Stimulated activated CD4-positive, alpha-beta T cell treated with anti-CD3 and anti-CD28 coated beads, Interleukin-2, amount 100 ng/mL, for 48 hours (primary cell): Measurements from ENCODE around the gene UBA1.
"Not testable (repeated sequence)": the region's sequence is repeated elsewhere in the genome, so short reads cannot be mapped to it uniquely, and the experiment has no call there.

Experiments
- DNase-seq, 2 donors: peaks; one replicate each; pipeline ENCODE4 v3.0.0-alpha.2; 2020

Gene UBA1

DNA sequence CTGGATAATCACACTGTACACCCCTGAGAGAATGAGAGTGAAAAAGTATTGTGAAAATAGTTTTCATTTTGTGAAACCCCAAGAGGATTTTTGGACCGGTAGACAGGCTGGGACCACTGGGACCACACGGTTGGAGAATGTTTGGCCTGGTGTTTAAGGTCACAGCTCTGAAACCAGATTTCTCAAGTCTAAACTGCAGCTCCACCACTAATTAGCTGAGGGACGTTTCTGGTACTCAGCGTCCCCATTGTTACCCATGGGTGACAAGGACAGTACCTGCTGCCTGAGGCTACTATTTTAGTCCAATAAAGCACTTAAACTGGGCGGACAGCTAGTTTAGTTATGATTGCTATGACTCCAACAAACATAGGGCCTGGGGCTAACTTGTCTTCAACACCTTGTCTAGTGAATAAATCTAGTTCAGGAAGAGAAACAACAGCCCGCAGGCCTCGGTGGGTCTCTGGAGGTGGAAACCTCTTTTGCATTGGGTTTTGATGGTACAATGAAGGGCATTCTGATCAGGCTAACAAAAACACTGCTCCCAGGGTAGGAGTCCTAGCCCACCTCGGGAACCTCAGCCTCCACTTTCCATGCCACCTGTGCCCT lies 38.7 kb downstream of the UBA1 start:
- no peak for DNase-seq

DNA sequence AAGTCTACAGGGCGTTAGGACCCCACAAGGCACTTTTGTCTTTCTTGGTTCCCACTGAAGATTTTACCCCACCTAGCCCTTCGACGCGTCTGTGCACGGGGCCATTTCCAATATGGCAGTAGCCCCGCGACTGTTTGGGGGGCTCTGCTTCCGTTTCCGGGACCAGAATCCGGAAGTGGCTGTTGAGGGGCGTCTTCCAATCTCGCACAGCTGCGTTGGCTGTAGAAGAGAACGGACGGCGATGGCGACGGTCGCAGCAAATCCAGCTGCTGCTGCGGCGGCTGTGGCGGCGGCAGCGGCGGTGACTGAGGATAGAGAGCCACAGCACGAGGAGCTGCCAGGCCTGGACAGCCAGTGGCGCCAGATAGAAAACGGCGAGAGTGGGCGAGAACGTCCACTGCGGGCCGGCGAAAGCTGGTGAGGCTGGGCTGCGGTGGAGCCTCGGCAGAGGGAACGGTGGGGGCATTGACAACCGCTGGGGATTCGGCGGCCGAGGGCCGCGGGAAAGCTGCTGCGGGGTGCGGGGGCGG lies 39.2 kb downstream of the UBA1 start, which contains the start of gene USP11:
Gene USP11, plus strand, starts transcription at position 207 of the 530 bp plus-strand sequence. Its CDS starts 35 bp downstream, at position 242.
- DNase-seq = no peak

DNA sequence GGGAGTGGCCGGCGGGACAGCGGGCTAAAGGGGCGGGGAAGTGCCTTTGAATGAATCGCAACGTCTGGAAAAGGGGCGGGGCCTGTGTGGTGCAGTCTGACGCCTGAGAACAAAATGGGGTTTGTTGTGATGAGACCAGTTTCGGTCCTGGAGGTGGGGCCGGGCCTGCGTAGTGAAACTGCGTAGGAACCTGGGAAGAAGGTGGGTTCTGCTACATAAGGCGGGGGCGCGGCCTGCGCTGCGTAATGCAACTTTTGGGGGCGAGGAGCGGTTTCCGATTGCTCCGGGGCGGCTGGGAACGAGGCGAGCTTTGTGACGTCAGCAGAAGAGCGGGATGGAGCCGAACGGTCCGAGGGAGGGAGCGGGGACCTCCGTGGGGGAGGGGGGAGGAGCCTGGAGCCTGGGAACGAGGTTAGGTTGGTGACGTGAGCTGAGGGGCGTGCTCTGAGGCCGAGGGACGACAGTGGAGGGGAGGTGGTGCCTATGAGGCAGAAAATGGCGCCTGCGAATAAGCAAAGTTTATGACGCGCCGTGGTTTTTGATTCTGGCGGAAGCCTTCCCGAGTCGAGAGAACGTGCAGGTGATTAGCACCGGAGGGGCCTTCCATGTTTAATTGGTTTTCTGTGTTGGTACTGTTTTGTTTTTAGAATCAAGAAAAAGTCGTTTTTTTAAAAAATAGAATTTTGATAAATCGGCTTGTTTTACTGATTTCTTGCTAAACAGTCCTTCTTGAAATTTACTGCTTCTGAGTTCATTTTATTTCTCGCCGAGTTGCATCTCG lies 39.9 kb downstream of the UBA1 start:
- DNase-seq = peak; percentile 75 to 85

DNA sequence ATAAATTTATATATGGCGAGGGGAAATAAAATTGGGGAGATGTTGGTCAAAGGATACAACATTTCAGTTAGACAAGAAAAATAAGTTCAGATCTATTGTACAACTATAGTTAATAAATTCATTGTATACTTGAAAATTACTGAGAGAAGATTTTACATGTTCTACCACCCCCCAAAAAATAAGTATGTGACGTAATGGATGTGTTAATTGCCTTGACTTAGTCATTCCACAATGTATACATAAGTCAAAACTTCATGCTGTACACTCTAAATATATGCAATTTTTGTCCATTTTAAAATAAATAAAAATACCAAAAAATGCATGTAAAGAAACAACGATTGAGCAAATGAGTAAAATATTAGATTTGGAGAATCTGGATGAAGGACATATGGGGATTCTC lies 41.0 kb downstream of the UBA1 start:
- DNase-seq = no peak

DNA sequence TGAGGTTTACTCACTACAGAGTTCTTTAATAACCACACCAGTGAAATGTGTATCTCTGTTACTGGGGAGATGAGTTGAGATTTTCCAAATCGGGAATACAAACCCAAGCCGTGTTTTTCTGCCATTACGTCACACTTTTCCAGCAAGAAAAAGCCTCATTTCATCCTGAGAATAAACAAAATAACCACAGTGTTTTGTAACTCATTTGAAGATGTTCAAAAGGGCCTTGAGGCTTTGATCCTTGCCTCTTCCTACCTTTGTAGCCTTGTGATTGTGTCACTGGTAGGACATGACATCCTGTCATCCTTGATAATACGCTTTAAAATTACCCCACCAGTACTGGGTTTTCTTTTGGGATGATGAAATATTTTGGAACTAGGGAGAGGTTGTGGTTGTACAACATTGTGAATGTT lies 42.1 kb downstream of the UBA1 start:
- DNase-seq = no peak

DNA sequence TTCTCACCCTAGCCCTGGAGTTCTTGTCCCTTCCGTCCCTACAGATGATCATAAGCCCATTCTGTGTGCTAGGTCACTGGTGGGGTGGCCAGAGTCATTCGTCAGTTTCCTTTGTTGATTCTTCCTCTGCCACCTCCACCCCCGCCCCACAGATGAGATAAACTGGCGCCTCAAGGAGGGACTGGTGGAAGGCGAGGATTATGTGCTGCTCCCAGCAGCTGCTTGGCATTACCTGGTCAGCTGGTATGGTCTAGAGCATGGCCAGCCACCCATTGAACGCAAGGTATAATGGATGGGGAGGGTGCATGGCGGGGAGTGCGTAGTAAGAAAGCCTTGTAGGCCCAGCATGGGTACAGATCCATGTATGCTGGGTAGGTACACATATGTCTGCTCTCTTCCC lies 45.6 kb downstream of the UBA1 start:
- DNase-seq = no peak

DNA sequence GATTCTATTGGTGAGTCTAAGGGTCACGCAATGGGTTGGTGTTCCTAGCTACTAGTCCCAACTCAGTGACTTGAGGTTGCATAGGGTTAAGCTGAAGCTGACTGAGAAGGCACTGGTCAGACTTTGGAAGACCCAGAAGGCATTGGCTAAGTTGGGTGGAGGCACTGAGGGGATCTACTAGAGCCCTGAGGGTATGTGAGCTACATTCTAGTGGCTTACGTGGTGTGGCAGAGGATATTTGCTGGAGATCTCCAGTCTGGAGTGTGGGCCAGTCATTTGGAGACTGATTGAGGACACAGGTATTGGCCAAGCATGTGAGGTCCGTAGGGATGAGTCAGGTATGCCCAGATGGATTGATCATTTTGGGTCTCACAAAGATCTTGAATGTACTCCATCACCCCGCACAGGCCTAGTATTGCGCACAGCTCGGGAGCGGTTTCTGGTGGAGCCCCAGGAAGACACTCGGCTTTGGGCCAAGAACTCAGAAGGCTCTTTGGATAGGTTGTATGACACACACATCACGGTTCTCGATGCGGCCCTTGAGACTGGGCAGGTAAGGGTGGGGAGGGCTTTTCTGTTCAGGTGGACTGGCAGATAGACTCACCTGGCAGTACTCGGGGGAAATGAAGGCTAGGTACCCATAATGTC lies 46.4 kb downstream of the UBA1 start:
- no peak for DNase-seq

DNA sequence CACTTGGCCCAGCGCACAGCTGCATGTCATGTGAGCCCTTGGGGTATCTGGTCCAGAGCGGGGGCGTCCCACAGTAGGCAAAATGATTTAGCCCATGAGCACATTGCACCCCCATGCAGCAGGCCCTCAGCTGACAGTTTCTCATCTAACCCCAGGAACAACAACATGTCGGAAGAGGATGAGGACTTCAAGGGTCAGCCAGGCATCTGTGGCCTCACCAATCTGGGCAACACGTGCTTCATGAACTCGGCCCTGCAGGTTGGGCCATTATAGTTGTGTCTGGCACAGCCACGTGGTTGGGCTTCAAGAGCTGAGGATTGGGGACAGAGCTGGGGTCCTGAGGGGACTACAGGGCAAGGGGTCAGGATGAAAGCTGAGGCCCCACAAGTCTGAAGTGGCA lies 47.0 kb downstream of the UBA1 start:
- DNase-seq = no peak

DNA sequence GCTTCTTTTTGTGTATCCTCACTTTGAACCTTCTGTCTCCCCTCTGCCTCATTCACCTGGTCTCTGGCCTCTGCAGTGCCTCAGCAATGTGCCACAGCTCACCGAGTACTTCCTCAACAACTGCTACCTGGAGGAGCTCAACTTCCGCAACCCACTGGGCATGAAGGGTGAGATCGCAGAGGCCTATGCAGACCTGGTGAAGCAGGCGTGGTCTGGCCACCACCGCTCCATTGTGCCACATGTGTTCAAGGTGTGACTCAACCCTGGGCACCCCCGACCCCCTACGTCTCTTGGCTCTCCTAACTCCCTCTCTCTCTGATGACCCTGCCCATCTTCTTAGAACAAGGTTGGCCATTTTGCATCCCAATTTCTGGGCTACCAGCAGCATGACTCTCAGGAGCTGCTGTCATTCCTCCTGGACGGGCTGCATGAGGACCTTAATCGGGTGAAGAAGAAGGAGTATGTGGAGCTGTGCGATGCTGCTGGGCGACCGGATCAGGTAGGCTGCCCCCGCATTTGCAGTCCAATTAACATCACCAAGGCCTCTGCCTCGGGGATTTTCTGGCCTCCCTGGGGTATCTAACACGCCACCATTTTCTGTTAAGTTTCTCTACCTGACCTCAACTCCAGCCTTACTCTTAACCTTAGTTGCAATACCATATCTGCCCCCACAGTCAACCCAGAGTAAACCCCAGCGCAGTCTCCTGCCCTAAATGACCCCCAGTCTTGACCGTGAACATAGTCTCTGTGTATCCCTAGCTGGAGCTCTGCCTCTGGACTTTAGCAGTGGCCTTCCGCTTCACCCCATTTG lies 47.8 kb downstream of the UBA1 start:
- no peak for DNase-seq

DNA sequence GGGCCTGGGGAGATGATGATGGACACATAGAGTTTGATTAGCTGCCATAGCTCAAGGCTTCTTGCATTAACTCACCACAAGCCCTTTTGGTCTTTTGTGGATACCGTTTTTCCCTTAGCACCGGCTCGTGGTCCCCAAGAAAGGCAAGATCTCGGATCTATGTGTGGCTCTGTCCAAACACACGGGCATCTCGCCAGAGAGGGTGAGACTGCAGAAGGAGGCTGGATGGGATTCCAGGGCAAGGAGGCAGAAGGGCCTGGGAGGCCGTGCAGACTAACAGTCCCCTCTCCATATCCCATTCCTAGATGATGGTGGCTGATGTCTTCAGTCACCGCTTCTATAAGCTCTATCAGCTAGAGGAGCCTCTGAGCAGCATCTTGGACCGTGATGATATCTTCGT lies 48.7 kb downstream of the UBA1 start:
- DNase-seq = no peak

DNA sequence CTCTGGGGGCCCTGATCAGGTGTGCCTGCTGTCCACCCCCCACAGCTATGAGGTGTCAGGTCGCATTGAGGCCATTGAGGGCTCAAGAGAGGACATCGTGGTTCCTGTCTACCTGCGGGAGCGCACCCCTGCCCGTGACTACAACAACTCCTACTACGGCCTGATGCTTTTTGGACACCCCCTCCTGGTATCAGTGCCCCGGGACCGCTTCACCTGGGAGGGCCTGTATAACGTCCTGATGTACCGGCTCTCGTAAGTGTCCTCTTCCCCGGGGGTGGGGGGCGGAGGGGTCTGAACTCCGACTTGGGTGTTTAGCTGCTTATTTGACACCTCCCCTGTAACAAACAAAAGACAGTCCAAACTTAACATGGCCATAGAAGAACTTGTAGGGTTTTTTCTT lies 49.7 kb downstream of the UBA1 start:
- DNase-seq = no peak

DNA sequence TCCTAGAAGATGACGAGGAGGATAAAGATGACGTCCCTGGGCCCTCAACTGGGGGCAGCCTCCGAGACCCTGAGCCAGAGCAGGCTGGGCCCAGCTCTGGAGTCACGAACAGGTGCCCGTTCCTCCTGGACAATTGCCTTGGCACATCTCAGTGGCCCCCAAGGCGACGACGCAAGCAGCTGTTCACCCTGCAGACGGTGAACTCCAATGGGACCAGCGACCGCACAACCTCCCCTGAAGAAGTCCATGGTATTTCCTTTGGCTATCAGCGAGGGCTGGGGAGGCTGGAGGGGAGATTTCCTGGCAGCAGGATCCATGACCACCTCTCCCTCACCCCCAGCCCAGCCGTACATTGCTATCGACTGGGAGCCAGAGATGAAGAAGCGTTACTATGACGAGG lies 51.0 kb downstream of the UBA1 start:
- no peak for DNase-seq

DNA sequence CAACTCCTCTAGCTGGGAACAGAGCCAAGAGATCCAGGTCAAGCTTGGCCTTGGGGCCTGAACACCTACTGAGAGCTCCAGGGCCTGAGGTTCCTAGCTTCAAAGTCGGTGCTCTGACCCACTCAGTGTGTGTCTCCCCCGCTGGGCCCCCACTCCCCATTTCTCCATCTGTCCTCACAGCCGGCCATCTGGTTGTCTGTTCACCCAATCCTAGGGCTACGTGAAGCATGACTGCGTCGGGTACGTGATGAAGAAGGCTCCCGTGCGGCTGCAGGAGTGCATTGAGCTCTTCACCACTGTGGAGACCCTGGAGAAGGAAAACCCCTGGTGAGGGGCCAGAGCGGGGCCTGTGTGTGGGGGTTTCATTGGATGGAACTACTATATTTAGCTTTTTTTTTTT lies 51.5 kb downstream of the UBA1 start:
- DNase-seq = no peak

DNA sequence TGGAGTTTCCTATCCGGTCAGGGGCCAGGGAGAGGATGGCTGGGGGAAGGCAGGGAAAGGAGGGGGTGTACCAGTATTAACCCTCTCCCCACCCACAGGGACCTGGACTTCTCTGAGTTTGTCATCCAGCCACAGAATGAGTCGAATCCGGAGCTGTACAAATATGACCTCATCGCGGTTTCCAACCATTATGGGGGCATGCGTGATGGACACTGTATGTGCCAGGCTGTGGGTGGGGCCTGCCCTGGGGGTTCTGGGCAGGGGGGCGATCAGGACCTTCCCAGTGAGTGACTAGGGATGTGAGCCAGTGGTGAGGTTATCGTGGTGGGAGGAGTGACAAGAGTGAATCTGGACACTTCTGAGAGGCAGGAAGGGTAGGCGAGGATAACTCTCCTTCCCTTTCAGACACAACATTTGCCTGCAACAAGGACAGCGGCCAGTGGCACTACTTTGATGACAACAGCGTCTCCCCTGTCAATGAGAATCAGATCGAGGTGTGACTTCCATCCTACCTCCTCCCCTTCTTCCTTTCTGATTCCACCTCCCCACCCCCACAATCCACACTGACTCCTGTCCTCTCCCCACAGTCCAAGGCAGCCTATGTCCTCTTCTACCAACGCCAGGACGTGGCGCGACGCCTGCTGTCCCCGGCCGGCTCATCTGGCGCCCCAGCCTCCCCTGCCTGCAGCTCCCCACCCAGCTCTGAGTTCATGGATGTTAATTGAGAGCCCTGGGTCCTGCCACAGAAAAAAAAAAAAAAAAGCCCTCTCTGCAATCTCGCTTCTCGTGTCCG lies 53.8 kb downstream of the UBA1 start:
- DNase-seq = no peak

DNA sequence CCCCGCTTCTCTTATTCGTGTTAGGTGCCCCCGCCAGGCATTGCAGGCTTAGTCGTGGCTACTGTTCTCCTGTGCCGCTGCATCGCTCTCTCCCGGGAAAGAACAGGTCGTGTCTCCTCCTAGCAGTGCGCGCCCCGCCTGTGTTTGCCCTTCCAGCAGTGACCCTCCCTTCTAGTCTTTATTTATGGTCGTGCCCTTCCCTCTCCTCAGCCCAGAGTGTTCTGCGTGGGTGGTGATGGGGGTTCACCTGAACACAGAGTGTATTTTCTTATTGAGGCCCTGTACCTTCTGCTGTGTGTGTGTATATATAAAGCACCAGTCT lies 54.3 kb downstream of the UBA1 start:
- no peak for DNase-seq

DNA sequence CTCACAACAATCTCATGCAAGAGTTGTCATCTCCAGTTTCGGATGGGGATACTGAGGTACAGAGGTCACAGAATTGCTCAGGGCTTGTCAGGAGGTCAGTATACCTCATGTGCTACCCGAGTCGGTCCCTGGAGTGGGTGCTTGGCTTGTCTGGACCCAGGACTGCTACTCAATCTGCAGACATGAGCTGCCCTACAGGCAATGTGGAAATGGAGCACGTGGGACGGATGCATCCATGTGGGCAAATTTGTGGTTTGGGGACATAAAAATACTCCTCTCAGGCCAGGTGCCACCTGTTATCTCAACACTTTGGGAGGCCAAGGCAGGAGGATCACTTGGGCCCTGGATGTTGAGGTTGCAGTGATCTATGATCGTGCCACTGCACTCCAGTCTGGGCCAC lies 54.9 kb downstream of the UBA1 start:
- no peak for DNase-seq

DNA sequence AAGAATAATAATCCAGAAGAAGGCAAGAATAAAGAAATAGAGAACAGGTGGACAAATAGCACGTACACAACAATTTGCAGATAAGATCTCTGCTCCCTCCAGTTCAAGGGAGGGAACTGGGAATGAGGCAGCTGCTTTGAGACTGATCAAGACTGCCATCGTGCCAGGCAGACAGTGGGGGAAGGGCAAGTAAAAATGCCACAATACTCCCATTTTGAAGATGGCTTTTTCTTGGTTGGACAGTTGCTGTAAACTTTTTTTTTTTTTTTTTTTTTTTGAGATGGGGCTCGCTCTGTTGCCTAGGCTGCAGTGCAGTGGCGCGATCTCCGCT lies 56.4 kb downstream of the UBA1 start:
- DNase-seq = no peak

DNA sequence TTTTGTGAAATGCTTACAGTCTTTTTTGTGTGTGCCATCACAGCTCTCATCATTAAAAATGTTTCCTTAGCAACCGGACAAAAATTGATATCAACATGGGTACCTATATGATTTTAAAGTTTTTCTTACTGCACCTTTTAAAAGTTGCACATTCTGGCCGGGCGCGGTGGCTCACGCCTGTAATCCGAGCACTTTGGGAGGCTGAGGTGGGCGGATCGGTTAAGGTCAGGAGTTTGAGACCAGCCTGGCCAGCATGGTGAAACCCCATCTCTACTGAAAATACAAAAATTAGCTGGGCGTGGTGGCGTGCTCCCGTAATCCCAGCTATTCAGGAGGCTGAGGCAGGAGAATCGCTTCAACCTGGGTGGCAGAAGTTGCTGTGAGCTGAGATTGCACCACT lies 64.0 kb downstream of the UBA1 start:
- DNase-seq = not testable (repeated sequence)
